Tibial nerve (tissue), 4 donors: ENCODE data around the gene GPC2. TPM values are rescaled to one million over a fixed set of nuclear protein-coding genes. Genes with fewer than 3 reads are reported as not detected.

ENCODE experiments used
- DNase-seq, 2 donors: peaks; one replicate each; pipeline ENCODE4 v3.0.0-alpha.2; 2019; ENCODE audit warnings: low spot score in 2 of 2
- H3K27ac ChIP-seq, 4 donors: fragments of 200-600 bp; sonication (generic) in 3 of 4; one replicate each; pipeline ENCODE4 v1.5.1; 2017 to 2019; ENCODE audit warnings: mild to moderate bottlenecking in 1 of 4
- H3K27me3 ChIP-seq, 2 donors: fragments of 200-600 bp; sonication (generic) in 1 of 2; one replicate each; pipeline versions ENCODE4 v1.5.1 to v1.6.0; 2017 to 2019
- H3K36me3 ChIP-seq, 3 donors: fragments of 200-600 bp; sonication (generic); one replicate each; pipeline ENCODE4 v1.5.1; 2018 to 2019
- H3K4me1 ChIP-seq, 4 donors: fragments of 200-600 bp; sonication (generic) in 3 of 4; one replicate each; pipeline ENCODE4 v1.5.1; 2017 to 2019
- H3K4me3 ChIP-seq, 4 donors: fragments of 200-600 bp; sonication (generic) in 3 of 4; one replicate each; pipeline ENCODE4 v1.5.1; 2017 to 2019; ENCODE audit warnings: mild to moderate bottlenecking in 1 of 4, moderate library complexity in 1 of 4
- H3K9me3 ChIP-seq, 4 donors: fragments of 200-600 bp; sonication (generic) in 3 of 4; one replicate each; pipeline ENCODE4 v1.5.1; 2017 to 2019
- CTCF ChIP-seq, 5 experiments: fragments of 200-600 bp in 3 of 5; fragments of 450-650 bp in 2 of 5; sonication (generic) in 3 of 5; IDR thresholded peaks; one replicate each; pipeline ENCODE4 v1.5.1; 2016 to 2019; ENCODE audit warnings: antibody characterized with exemption in 5 of 5, mild to moderate bottlenecking in 3 of 5, moderate library complexity in 2 of 5
- EP300 ChIP-seq, 2 donors: sonication (generic); formaldehyde crosslinking; IDR thresholded peaks; one replicate each; pipeline ENCODE4 v1.6.1; 2017; ENCODE audit warnings: antibody characterized with exemption in 2 of 2, mild to moderate bottlenecking in 1 of 2
- POLR2A ChIP-seq, 2 donors: fragments of 450-650 bp; IDR thresholded peaks; one replicate each; pipeline ENCODE4 v1.6.1; 2017; ENCODE audit warnings: antibody characterized with exemption in 2 of 2, mild to moderate bottlenecking in 2 of 2, moderate library complexity in 2 of 2
- WGBS, 2 donors: methylation state at CpG; one replicate each; pipeline ENCODE4 v1.1.5; 2018; 5-methylcytosine and 5-hydroxymethylcytosine counted together
- total RNA-seq, 4 donors: library from RNA; depleted of rRNA; stranded (reverse); fragments of >200 nt; gene quantifications; one replicate each; pipeline ENCODE4 v1.1.0, GENCODE V29; 2016

Gene GPC2
- total RNA-seq, 4 donors from 2014 or later: 1.1 to 3.1 (median 1.7) TPM

GRCh38 chr7:100159099-100159623 lies 18.0 kb downstream of the GPC2 start:
- Histone ChIP-seq H3K27me3 (no peaks in the 10 kb centered on the region), H3K9me3 (no peaks in the 10 kb centered on the region), H3K4me3 (peak overlapping the region; percentile 56 to 85 (median 80)), H3K27ac (peak overlapping the region; percentile 59 to 85 (median 84)), H3K4me1 (peaks cover 0 to 40% (median 17%) of the 10 kb centered on the region in 4 donors), H3K36me3 (peaks cover 0 to 36% (median 0%) of the 10 kb centered on the region in 3 donors)
- DNase-seq: no peak
- 58 to 59% methylated on average over 7 of the region's 7 CpGs for WGBS, 2 donors
- TF ChIP-seq EP300 (IDR thresholded peaks at IDR 0.05) (no peak), CTCF (IDR thresholded peaks at IDR 0.05) (no peak), POLR2A (IDR thresholded peaks at IDR 0.05) (no peak)

DNA sequence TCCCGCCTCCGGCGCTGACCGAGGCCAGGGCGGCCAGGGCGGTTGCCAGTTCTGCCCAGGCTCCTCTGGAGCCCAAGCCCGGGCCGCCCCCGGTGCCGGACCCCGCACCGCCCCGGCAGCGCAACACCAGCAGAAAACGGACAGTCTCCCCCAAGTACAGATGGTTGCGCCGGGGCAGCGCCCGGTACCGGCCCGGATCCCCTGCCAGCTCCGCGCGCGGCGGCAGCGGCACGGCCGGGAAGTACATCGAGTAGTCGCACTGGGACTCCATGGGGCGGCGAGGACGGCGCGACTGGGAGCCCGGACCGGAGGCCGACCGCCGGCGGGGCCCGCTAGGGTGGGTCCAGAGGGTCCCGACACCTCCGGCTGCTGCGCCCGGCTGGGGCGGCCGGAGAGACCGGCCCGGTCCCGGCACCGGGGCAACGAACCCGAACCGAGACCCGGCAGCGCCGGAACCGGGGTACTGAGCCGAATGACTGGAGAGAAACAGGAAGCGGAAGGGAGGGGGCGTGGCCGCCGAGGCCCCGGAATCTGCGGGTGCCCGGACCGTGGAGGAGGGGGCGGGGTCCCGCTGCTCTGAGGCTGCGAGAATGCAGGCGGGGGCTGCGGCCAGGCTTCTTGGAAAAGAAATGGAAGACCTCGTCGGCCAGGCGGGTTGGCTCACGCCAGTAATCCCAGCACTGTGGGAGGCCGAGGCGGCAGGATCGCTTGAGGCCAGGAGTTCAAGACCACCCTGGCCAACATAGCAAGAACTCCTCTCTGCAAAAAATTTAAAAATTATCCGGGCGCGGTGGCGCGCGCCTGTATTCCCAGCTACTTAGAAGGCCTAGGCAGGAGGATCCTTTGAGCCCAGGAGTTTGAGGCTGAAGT lies 18.7 kb downstream of the GPC2 start, which contains the start of gene TRAPPC14:
Gene TRAPPC14 (minus strand): TSS at position 495 of the 870 bp plus-strand sequence. CDS start 224 bp downstream, at position 271.
- H3K27me3 ChIP-seq: no peaks in the 10 kb centered on the region
- WGBS, 2 donors: 1 to 2% methylated on average over 23 to 54 of the region's 87 CpGs
- peaks cover 0 to 47% (median 17%) of the 10 kb centered on the region in 4 donors for H3K4me1 ChIP-seq
- TF ChIP-seq EP300 (IDR thresholded peaks at IDR 0.05) (peak; percentile 20 to 63), POLR2A (IDR thresholded peaks at IDR 0.05) (peak; percentile 24 to 41), CTCF (IDR thresholded peaks at IDR 0.05) (peak in 1 of 5 experiments; percentile 14)
- peak; percentile 81 to 82 for DNase-seq
- H3K4me3 ChIP-seq: peak within 1 kb of the TSS; percentile 56 to 85 (median 80)
- H3K27ac ChIP-seq: peak within 1 kb of the TSS; percentile 59 to 85 (median 84)
- peaks cover 0 to 37% (median 0%) of the 10 kb centered on the region in 3 donors for H3K36me3 ChIP-seq
- no peaks in the 10 kb centered on the region for H3K9me3 ChIP-seq

- peaks cover 0 to 52% (median 16%) of the 10 kb centered on the region in 4 donors for H3K4me1 ChIP-seq
- H3K36me3 ChIP-seq: peaks cover 0 to 42% (median 0%) of the 10 kb centered on the region in 3 donors
- TF ChIP-seq CTCF (IDR thresholded peaks at IDR 0.05) (no peak), POLR2A (IDR thresholded peaks at IDR 0.05) (no peak), EP300 (IDR thresholded peaks at IDR 0.05) (no peak)
- peak overlapping the region; percentile 59 to 85 (median 84) for H3K27ac ChIP-seq
- no peaks in the 10 kb centered on the region for H3K27me3 ChIP-seq
- peak overlapping the region; percentile 56 to 85 (median 80) for H3K4me3 ChIP-seq
- DNase-seq: peak in 1 of 2 donors; percentile 21
- WGBS, 2 donors: 21 to 26% methylated on average over 18 of the region's 32 CpGs
- no peaks in the 10 kb centered on the region for H3K9me3 ChIP-seq
Observed at GRCh38 chr7:100157334-100158228, 19.6 kb downstream of the GPC2 start.

GRCh38 chr7:100157069-100157333 lies 20.2 kb downstream of the GPC2 start:
- WGBS, 2 donors: 69 to 72% methylated on average over 5 of the region's 5 CpGs
- Histone ChIP-seq H3K4me1 (peaks cover 0 to 54% (median 16%) of the 10 kb centered on the region in 4 donors), H3K9me3 (no peaks in the 10 kb centered on the region), H3K27me3 (no peaks in the 10 kb centered on the region), H3K36me3 (peaks cover 0 to 43% (median 0%) of the 10 kb centered on the region in 3 donors), H3K27ac (peak overlapping the region in 2 of 4 donors; percentile 84 to 85), H3K4me3 (no peak overlapping the region)
- DNase-seq: no peak
- TF ChIP-seq POLR2A (IDR thresholded peaks at IDR 0.05) (no peak), EP300 (IDR thresholded peaks at IDR 0.05) (no peak), CTCF (IDR thresholded peaks at IDR 0.05) (no peak)
